ENCODE data around the gene SIK3.

Gene SIK3

GRCh38 chr11:117107701-117108590 is 9.7 kb upstream of the SIK3 start:
- no peak for DNase-seq

- no peak for DNase-seq
These were observed 2.3 kb upstream of the SIK3 start for GRCh38 chr11:117100556-117100955.

GRCh38 chr11:117099696-117100095 is 1.5 kb upstream of the SIK3 start:
- DNase-seq = no peak

- DNase-seq = peak; percentile 22 to 61 (median 34)
These were observed 599 bp downstream of the SIK3 start for GRCh38 chr11:117097389-117098268.

GRCh38 chr11:117097014-117097388 is 1.2 kb downstream of the SIK3 start:
- peak in 1 of 4 experiments; percentile 26 for DNase-seq

GRCh38 chr11:117096201-117096991 is 1.8 kb downstream of the SIK3 start:
- DNase-seq = peak; percentile 41 to 64 (median 55)

GRCh38 chr11:117095284-117096161 is 2.7 kb downstream of the SIK3 start:
- DNase-seq = peak in 1 of 4 experiments; percentile 13

- no peak for DNase-seq
These were observed 3.5 kb downstream of the SIK3 start for GRCh38 chr11:117094776-117095175.

GRCh38 chr11:117092951-117093590 is 5.2 kb downstream of the SIK3 start:
- no peak for DNase-seq

GRCh38 chr11:117091753-117092477 is 6.3 kb downstream of the SIK3 start:
- DNase-seq = no peak

- no peak for DNase-seq
These were observed 8.0 kb downstream of the SIK3 start for GRCh38 chr11:117090111-117090706.

GRCh38 chr11:117089685-117090084 is 8.5 kb downstream of the SIK3 start:
- DNase-seq = no peak

GRCh38 chr11:117087446-117087845 is 10.8 kb downstream of the SIK3 start:
- DNase-seq = no peak

GRCh38 chr11:117084992-117085391 is 13.2 kb downstream of the SIK3 start:
- DNase-seq = no peak

GRCh38 chr11:117083011-117083935 is 15.0 kb downstream of the SIK3 start:
- DNase-seq = peak in 1 of 4 experiments; percentile 20

- DNase-seq = no peak
These were observed 16.3 kb downstream of the SIK3 start for GRCh38 chr11:117081908-117082307.

GRCh38 chr11:117080370-117080769 is 17.9 kb downstream of the SIK3 start:
- no peak for DNase-seq

- no peak for DNase-seq
These were observed 21.1 kb downstream of the SIK3 start for GRCh38 chr11:117076941-117077691.
